GM19043 (cell line): ENCODE results near the gene CALY.
A peak's percentile ranks its signal among the peaks of the same experiment; 100 is the strongest.

Experiments used
- ATAC-seq: cut with Tn5 transposase; IDR thresholded peaks from one replicate; pipeline ENCODE4 v1.9.1; 2021; ENCODE audit warnings: low read depth; ENCODE audit not compliant: unreplicated experiment

CALY gene

GRCh38 chr10:133294189-133294588 lies 42.5 kb downstream of the CALY start:
- ATAC-seq = no peak

GRCh38 chr10:133293810-133294119 lies 42.9 kb downstream of the CALY start:
- ATAC-seq = no peak

- no peak for ATAC-seq
Measured at GRCh38 chr10:133292919-133293809, 43.5 kb downstream of the CALY start.

GRCh38 chr10:133289761-133290160 lies 46.9 kb downstream of the CALY start:
- no peak for ATAC-seq

- ATAC-seq = no peak
Measured at GRCh38 chr10:133287832-133288500, 48.7 kb downstream of the CALY start.

- ATAC-seq = no peak
Measured at GRCh38 chr10:133286366-133286765, 50.3 kb downstream of the CALY start.

- no peak for ATAC-seq
Measured at GRCh38 chr10:133285217-133285616, 51.5 kb downstream of the CALY start.

- ATAC-seq = no peak
Measured at GRCh38 chr10:133283931-133284330, 52.8 kb downstream of the CALY start.

- no peak for ATAC-seq
Measured at GRCh38 chr10:133282846-133283390, 53.8 kb downstream of the CALY start.

- no peak for ATAC-seq
Measured at GRCh38 chr10:133281628-133282372, 54.9 kb downstream of the CALY start.

- no peak for ATAC-seq
Measured at GRCh38 chr10:133281084-133281483, 55.6 kb downstream of the CALY start.

- no peak for ATAC-seq
Measured at GRCh38 chr10:133280391-133281059, 56.2 kb downstream of the CALY start.

- no peak for ATAC-seq
Measured at GRCh38 chr10:133279326-133280226, 57.1 kb downstream of the CALY start.

GRCh38 chr10:133278577-133279265 lies 58.0 kb downstream of the CALY start:
- peak; percentile 52 for ATAC-seq

- ATAC-seq = no peak
Measured at GRCh38 chr10:133277993-133278576, 58.6 kb downstream of the CALY start.

- ATAC-seq = no peak
Measured at GRCh38 chr10:133277277-133277992, 59.3 kb downstream of the CALY start.

- peak; percentile 43 for ATAC-seq
Measured at GRCh38 chr10:133276435-133277201, 60.1 kb downstream of the CALY start, which contains the start of gene ADAM8. Gene ADAM8, minus strand, starts transcription at chr10:133276868. Its CDS starts 51 bp downstream, at chr10:133276817.
